GM12878 (cell line): ENCODE measurements around the gene HEMK1. TPM values are rescaled to one million over a fixed set of nuclear protein-coding genes. Genes with fewer than 3 reads are reported as not detected.

Source experiments
- ASH2L ChIP-seq: fragments of 300-600, 200-600 bp; sonication (generic); IDR thresholded peaks from 2 replicates; pipeline ENCODE4 v1.6.1; 2017; ENCODE audit warnings: low read depth, mild to moderate bottlenecking, borderline replicate concordance
- BCL11A ChIP-seq: IDR thresholded peaks from 2 replicates; pipeline ENCODE4 v1.6.1; 2011; ENCODE audit warnings: low read depth, low read length
- CEBPB ChIP-seq, 2 experiments: fragments of 150-350 bp in 1 of 2; IDR thresholded peaks; 2 replicates each; pipeline ENCODE4 v1.6.1; 2012 to 2014; ENCODE audit warnings: low read depth in 2 of 2, low read length in 2 of 2, borderline replicate concordance in 1 of 2, inconsistent platforms in 1 of 2
- CTCF ChIP-seq, 3 experiments: IDR thresholded peaks in 2 of 3; conservative IDR thresholded peaks in 1 of 3; 2 replicates each; pipeline ENCODE4 v1.5.1; 2011; ENCODE audit warnings: low read depth in 3 of 3, low read length in 3 of 3, mild to moderate bottlenecking in 3 of 3, control low read depth in 2 of 3, moderate library complexity in 2 of 3, inconsistent platforms in 1 of 3, mixed read lengths in 1 of 3; ENCODE audit not compliant: control insufficient read depth in 2 of 3, insufficient read depth in 1 of 3; ENCODE audit errors: extremely low read depth in 1 of 3
- E2F4 ChIP-seq: IDR thresholded peaks from 2 replicates; pipeline ENCODE4 v1.6.1; 2012; ENCODE audit warnings: low read depth, low read length, improper control_type of control experiment
- HCFC1 ChIP-seq: fragments of 150-350 bp; IDR thresholded peaks from 2 replicates; pipeline ENCODE4 v1.6.1; 2014; ENCODE audit warnings: low read length
- KAT2A ChIP-seq: conservative IDR thresholded peaks from 2 replicates; pipeline ENCODE4 v1.6.1; 2011; ENCODE audit warnings: low read depth, low read length; ENCODE audit not compliant: control insufficient read depth
- NBN ChIP-seq: fragments of 450-650 bp; IDR thresholded peaks from 2 replicates; pipeline ENCODE4 v1.6.1; 2016
- PRDM15 ChIP-seq: fragments of 450-650 bp; formaldehyde crosslinking; IDR thresholded peaks from 2 replicates; pipeline ENCODE4 v1.4.0; 2020; ENCODE audit warnings: mild to moderate bottlenecking, moderate library complexity
- RELB ChIP-seq: fragments of 450-650 bp; IDR thresholded peaks from 2 replicates; pipeline ENCODE4 v1.6.1; 2017; ENCODE audit warnings: low read depth, mild to moderate bottlenecking, moderate library complexity
- SMAD5 ChIP-seq: IDR thresholded peaks from 2 replicates; pipeline ENCODE4 v1.6.1; 2016; ENCODE audit warnings: antibody characterized with exemption, low read depth
- SMARCA5 ChIP-seq: fragments of 450-650 bp; IDR thresholded peaks from 2 replicates; pipeline ENCODE4 v1.6.1; 2017; ENCODE audit warnings: mild to moderate bottlenecking
- SRF ChIP-seq, 2 experiments: IDR thresholded peaks; 2 replicates each; pipeline ENCODE4 v1.6.1; 2011; ENCODE audit warnings: low read depth in 2 of 2, low read length in 2 of 2, mild to moderate bottlenecking in 1 of 2, moderate library complexity in 1 of 2
- TCF7 ChIP-seq: IDR thresholded peaks from 2 replicates; pipeline ENCODE4 v1.6.1; 2014; ENCODE audit warnings: antibody characterized with exemption, borderline replicate concordance
- ZNF687 ChIP-seq: fragments of 450-650 bp; IDR thresholded peaks from 2 replicates; pipeline ENCODE4 v1.6.1; 2017; ENCODE audit warnings: mild to moderate bottlenecking, moderate library complexity
- polyA plus RNA-seq, 11 experiments: library from polyadenylated mRNA; depleted of rRNA in 4 of 11; unstranded in 6 of 11; stranded (reverse) in 5 of 11; fragments of >200 nt; fragmentation: Nextera tagmentation in 4 of 11; fragmentation: Illumina TruSeq in 1 of 11; extraction: Ambion mirVana in 4 of 11; extraction: Trizol in 1 of 11; gene quantifications; 1 replicate in 1 of 11; 2 replicates in 10 of 11; pipeline versions ENCODE4 v1.2.1 to v1.2.3, GENCODE V29; 2011 to 2016; ENCODE audit warnings: inconsistent platforms in 2 of 11, missing spikeins in 2 of 11, low read depth in 1 of 11
- total RNA-seq, 4 experiments: library from RNA; depleted of rRNA in 3 of 4; stranded (reverse); fragments of >200 nt in 3 of 4; fragmentation: Illumina TruSeq in 1 of 4; extraction: Trizol in 1 of 4; gene quantifications; 2 replicates each; pipeline versions ENCODE4 v1.2.1 to v1.2.3, GENCODE V29; 2013 to 2021

HEMK1 gene
- total and polyA plus RNA-seq, 10 of the 15 experiments (the other 5 are each of a cell fraction or from before 2014, with no cell fraction given), result 2.8 to 19.0 (median 12.0) TPM

GRCh38 chr3:50616003-50616769 is 46.9 kb downstream of the HEMK1 start (continued):
- no peak for TF ChIP-seq E2F4
- TF ChIP-seq CEBPB (IDR thresholded peaks at IDR 0.05; ENCODE audit: borderline replicate concordance in 1 of 2, low read depth in 2 of 2, low read length in 2 of 2), result no peak
- no peak for TF ChIP-seq BCL11A
- no peak for TF ChIP-seq KAT2A
- no peak for TF ChIP-seq PRDM15 (CRISPR knock-in tag)
- no peak for TF ChIP-seq TCF7
- TF ChIP-seq RELB, result 0 out of 2 replicates have a peak, but pooled peaks have one; percentile 16
- peak; percentile 79; the same call in 1 of the 2 replicates for TF ChIP-seq SMARCA5
- TF ChIP-seq HCFC1, result peak; percentile 28; the same call in 1 of the 2 replicates
- TF ChIP-seq SMAD5, result no peak
- TF ChIP-seq ASH2L, result no peak
- no peak for TF ChIP-seq NBN
- TF ChIP-seq ZNF687, result no peak
- TF ChIP-seq CTCF (IDR thresholded peaks at IDR 0.05 in 2 of 3, conservative IDR thresholded peaks at IDR 0.05 in 1 of 3; ENCODE audit: control insufficient read depth in 2 of 3, extremely low read depth in 1 of 3, insufficient read depth in 1 of 3, low read depth in 3 of 3, low read length in 3 of 3), result peak; percentile 99 to 100 (median 100); a peak in 5 of 6 replicates
- TF ChIP-seq SRF (IDR thresholded peaks at IDR 0.05; ENCODE audit: low read depth in 2 of 2, low read length in 2 of 2), result no peak
